HFFc6 (cell line): ENCODE results near the gene PRKAR1B. TPM values are rescaled to one million over a fixed set of nuclear protein-coding genes. Genes with fewer than 3 reads are reported as not detected.

Source experiments
- DNase-seq: peaks from one replicate; pipeline ENCODE4 v3.0.0-alpha.2; 2018
- H3K27ac Mint-ChIP-seq: 2 replicates; pipeline ENCODE4 v1.8.0; 2020; ENCODE audit warnings: mild to moderate bottlenecking, mixed read lengths
- H3K27me3 Mint-ChIP-seq: 2 replicates; pipeline ENCODE4 v1.8.0; 2021; ENCODE audit warnings: mild to moderate bottlenecking, moderate library complexity, mixed read lengths; ENCODE audit not compliant: insufficient read depth
- H3K36me3 Mint-ChIP-seq: 2 replicates; pipeline ENCODE4 v1.8.0; 2021; ENCODE audit warnings: low read depth, mixed read lengths
- H3K4me1 Mint-ChIP-seq: 2 replicates; pipeline ENCODE4 v1.8.0; 2020; ENCODE audit warnings: low read depth, mixed read lengths
- H3K4me3 Mint-ChIP-seq: 2 replicates; pipeline ENCODE4 v1.8.0; 2020; ENCODE audit warnings: mild to moderate bottlenecking, moderate library complexity, mixed read lengths
- H3K9me3 Mint-ChIP-seq: 2 replicates; pipeline ENCODE4 v1.8.0; 2020; ENCODE audit warnings: mild to moderate bottlenecking, mixed read lengths
- total RNA-seq, 6 experiments: library from RNA; stranded (reverse); fragmentation: NEBNext Ultra II Directional; extraction: Animal tissue kit (Norgen Biotek cat#: 25700); gene quantifications; 2 replicates in 1 of 6; 3 replicates in 5 of 6; pipeline ENCODE4 v1.2.3, GENCODE V29; 2021
- TF ChIP-seq, protein P1 (sequence below): fragments of 200-600 bp; sonication (generic); IDR thresholded peaks from 2 replicates; pipeline ENCODE4 v1.5.0; 2021; ENCODE audit warnings: antibody characterized with exemption, mild to moderate bottlenecking

The PRKAR1B gene
- total RNA-seq, 6 experiments from 2014 or later: 15.5 to 22.7 (median 17.1) TPM

DNA sequence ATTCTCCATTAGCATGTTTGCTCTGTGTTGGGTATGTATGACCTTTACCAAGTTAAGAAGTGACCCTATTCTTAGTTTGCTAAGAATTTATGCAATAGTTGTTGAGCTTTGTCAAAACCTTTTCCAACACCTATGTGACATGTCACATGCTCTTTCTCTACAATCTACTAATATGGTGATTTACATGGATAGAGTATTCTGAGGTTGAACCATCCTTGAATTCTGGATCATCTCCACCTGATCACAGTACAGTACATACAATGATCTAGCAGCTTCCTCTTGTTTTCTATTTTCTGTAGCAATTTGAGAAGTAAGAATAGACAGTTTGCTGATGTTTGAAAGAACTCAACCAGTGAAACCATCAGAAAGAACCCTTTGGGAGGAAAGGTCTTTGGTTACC is 106.2 kb downstream of the PRKAR1B start:
- TF ChIP-seq, protein P1, sequence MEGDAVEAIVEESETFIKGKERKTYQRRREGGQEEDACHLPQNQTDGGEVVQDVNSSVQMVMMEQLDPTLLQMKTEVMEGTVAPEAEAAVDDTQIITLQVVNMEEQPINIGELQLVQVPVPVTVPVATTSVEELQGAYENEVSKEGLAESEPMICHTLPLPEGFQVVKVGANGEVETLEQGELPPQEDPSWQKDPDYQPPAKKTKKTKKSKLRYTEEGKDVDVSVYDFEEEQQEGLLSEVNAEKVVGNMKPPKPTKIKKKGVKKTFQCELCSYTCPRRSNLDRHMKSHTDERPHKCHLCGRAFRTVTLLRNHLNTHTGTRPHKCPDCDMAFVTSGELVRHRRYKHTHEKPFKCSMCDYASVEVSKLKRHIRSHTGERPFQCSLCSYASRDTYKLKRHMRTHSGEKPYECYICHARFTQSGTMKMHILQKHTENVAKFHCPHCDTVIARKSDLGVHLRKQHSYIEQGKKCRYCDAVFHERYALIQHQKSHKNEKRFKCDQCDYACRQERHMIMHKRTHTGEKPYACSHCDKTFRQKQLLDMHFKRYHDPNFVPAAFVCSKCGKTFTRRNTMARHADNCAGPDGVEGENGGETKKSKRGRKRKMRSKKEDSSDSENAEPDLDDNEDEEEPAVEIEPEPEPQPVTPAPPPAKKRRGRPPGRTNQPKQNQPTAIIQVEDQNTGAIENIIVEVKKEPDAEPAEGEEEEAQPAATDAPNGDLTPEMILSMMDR: no peak
- DNase-seq: no peak
- H3K36me3 Mint-ChIP-seq: peaks cover 21% of the 10 kb centered on the region
- H3K27ac Mint-ChIP-seq: no peak overlapping the region
- H3K27me3 Mint-ChIP-seq: no peaks in the 10 kb centered on the region; the same call in none of the 2 replicates
- peaks cover 39% of the 10 kb centered on the region for H3K9me3 Mint-ChIP-seq
- H3K4me3 Mint-ChIP-seq: no peak overlapping the region
- no peaks in the 10 kb centered on the region for H3K4me1 Mint-ChIP-seq

DNA sequence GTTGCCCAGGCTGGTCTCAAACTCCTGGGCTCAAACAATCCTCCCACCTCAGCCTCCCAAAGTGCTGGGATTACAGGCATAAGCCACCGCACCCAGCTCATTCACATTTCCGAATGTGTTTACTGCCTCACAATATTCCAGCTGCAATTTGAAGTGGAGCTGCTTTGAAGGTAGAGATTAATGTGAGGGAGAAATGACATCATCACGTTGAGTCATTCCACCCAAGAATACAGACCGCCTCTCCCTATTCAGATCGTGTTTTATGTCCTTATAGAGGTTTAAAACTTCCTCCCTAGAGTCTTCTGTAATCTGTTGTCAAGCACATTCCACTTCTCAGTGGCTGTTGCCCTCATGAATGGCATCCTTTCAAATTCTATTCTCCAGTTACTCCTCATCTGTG is 107.0 kb downstream of the PRKAR1B start:
- TF ChIP-seq, protein P1: no peak
- no peak overlapping the region for H3K4me3 Mint-ChIP-seq

DNA sequence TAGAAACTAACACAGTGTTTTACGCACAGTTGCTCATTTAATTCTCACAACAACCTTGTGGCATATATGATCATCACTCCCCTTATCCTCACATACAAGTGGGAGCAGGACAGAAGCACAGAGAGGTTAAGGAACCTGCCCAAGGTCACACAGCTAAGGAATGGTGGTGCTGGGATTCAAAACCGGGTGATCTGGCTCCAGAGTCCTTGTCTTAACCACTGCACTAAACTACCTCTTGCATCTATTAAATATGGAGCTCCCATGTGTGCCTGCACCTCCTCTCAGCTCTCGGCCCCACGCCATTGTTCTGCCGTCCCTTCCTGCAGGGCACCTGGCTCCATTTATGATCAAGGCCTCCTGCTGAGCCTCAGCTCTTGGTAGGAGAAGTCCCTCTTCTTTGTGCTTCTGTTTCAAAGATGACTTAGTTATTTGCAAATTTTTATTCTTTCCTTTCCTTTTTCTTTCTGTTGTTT is 107.7 kb downstream of the PRKAR1B start:
- Mint-ChIP-seq H3K4me1 (no peaks in the 10 kb centered on the region), H3K4me3 (no peak overlapping the region), H3K27me3 (no peaks in the 10 kb centered on the region; the same call in none of the 2 replicates), H3K9me3 (peaks cover 26% of the 10 kb centered on the region), H3K27ac (no peak overlapping the region), H3K36me3 (peaks cover 16% of the 10 kb centered on the region)
- TF ChIP-seq, protein P1: no peak
- no peak for DNase-seq

More for the DNA sequence above, 107.0 kb downstream of the PRKAR1B start:
- Mint-ChIP-seq H3K36me3 (peaks cover 18% of the 10 kb centered on the region), H3K4me1 (no peaks in the 10 kb centered on the region), H3K27me3 (no peaks in the 10 kb centered on the region; the same call in 1 of the 2 replicates), H3K9me3 (peaks cover 32% of the 10 kb centered on the region), H3K27ac (no peak overlapping the region)
- no peak for DNase-seq

DNA sequence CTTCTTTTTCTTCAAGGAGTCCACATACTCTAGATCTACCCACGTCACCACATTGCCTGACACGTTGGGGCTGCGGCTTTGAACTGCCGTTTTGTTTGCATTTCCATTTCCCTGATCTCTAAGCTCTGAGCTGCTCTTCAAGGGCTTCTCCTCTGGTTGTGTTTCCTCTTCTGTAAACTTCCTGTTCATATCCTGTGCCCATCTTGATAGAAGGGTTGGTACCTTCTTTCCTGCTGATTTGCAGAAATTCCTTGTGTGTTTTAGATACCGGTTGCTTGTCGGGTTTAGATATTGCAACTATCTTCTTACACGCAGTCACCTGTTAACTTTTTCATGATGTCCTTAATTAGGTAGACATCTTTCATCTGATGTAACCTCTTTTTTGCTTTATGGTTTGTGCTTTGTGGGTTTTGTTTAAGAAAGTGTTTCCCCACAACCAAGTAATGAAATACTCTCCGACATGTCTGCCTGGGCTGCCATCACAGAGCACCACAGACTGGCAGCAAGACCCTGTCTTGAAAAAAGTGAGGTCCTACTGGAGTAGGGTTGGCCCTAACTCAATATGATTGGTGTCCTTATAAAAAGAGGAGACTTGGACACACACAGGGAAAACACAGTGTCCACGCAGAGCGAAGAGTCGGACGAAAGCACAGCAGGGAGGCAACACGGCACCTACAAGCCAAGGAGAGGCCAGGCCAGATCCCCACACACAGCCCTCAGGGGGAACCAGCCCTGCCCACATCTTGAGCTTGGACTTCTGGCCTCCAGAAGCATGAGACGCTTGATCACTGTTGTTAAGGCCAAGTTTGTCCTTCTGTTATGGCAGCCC is 108.3 kb downstream of the PRKAR1B start:
- no peak overlapping the region for H3K27ac Mint-ChIP-seq
- peaks cover 16% of the 10 kb centered on the region for H3K36me3 Mint-ChIP-seq
- TF ChIP-seq, protein P1: no peak
- H3K4me1 Mint-ChIP-seq: no peaks in the 10 kb centered on the region
- no peaks in the 10 kb centered on the region; the same call in none of the 2 replicates for H3K27me3 Mint-ChIP-seq
- peaks cover 26% of the 10 kb centered on the region for H3K9me3 Mint-ChIP-seq
- H3K4me3 Mint-ChIP-seq: no peak overlapping the region
- no peak for DNase-seq

DNA sequence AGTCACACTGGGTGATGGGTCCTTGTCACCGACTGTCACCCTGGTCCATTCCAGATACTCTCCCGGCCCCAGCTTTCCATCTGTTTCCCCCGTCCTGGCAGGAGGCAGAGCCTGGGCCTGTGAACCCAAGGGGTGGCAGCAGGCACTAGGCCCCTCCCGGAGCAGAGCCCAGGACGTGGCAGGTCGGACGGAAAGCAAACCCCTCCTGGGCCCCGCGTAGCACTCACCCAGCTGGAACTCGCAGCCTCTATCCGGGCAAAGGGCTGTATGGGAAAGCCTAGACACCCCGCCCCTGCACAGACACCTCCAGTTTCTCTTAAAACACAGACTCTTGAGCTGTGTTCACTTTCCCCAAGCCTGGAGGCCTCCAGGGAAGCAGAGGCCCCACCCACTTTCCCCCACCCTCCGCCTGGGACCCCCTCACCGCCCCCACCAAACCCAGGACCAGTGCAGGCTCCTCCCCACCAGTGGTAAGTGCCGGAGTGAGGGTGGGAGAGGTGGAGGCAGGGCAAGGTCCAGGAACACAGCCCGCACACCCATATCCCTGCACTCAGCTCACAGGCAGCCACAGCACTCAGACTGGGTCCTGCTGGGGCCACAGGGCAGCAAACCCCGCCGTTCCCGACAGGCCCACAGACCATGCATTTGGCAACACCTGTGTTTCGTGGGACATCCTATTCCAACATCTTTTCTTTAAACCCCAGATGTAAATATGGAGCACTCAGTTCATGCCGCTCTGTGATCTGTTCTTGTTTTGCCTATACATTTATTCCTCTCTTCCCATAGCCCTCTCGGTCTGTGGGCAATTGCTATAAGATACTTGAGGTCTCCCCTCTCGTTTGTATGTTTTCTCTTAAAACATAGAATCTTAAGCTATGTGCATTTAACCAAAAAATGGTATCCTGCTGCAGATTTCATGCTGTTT is 109.2 kb downstream of the PRKAR1B start:
- DNase-seq: no peak
- H3K27ac Mint-ChIP-seq: no peak overlapping the region
- TF ChIP-seq, protein P1: no peak
- H3K36me3 Mint-ChIP-seq: peaks cover 16% of the 10 kb centered on the region
- H3K4me3 Mint-ChIP-seq: no peak overlapping the region
- no peaks in the 10 kb centered on the region for H3K4me1 Mint-ChIP-seq
- no peaks in the 10 kb centered on the region; the same call in none of the 2 replicates for H3K27me3 Mint-ChIP-seq
- H3K9me3 Mint-ChIP-seq: peaks cover 26% of the 10 kb centered on the region
